DOHH2 (cell line): ENCODE data around the gene PCCA.

Experiments
- H3F3A ChIP-seq: fragments of 200-600 bp; sonication (generic), shearing (Covaris generic); 2 replicates; pipeline ENCODE4 v1.6.0; 2016; ENCODE audit warnings: antibody characterized with exemption, mild to moderate bottlenecking; ENCODE audit not compliant: control insufficient read depth, insufficient read depth
- H3K27ac ChIP-seq: fragments of 200-600 bp; sonication (generic); 2 replicates; pipeline ENCODE4 v1.5.1; 2014; ENCODE audit warnings: low read depth, mild to moderate bottlenecking, low read length, moderate library complexity
- H3K27me3 ChIP-seq: fragments of 200-600 bp; sonication (generic); 2 replicates; pipeline ENCODE4 v1.6.1; 2014; ENCODE audit warnings: mild to moderate bottlenecking, low read length, mixed read lengths; ENCODE audit not compliant: control insufficient read depth
- H3K36me3 ChIP-seq: fragments of 200-600 bp; sonication (generic); 2 replicates; pipeline ENCODE4 v1.6.1; 2014; ENCODE audit warnings: mild to moderate bottlenecking, low read length, moderate library complexity, mixed read lengths; ENCODE audit not compliant: control insufficient read depth
- H3K4me1 ChIP-seq: fragments of 200-600 bp; sonication (generic); 2 replicates; pipeline ENCODE4 v1.6.1; 2014; ENCODE audit warnings: mild to moderate bottlenecking, low read length, mixed read lengths; ENCODE audit not compliant: control insufficient read depth
- H3K4me2 ChIP-seq: fragments of 200-600 bp; sonication (generic); 2 replicates; pipeline ENCODE4 v1.6.0; 2014; ENCODE audit warnings: mild to moderate bottlenecking, low read length, moderate library complexity
- H3K4me3 ChIP-seq: fragments of 200-600 bp; sonication (generic); 2 replicates; pipeline ENCODE4 v1.5.1; 2014; ENCODE audit warnings: mild to moderate bottlenecking, low read length, mixed read lengths
- H3K79me2 ChIP-seq: fragments of 200-600 bp; sonication (generic); 2 replicates; pipeline ENCODE4 v1.6.1; 2014; ENCODE audit warnings: mild to moderate bottlenecking, low read length, mixed read lengths; ENCODE audit not compliant: control insufficient read depth
- H3K9me2 ChIP-seq: fragments of 200-600 bp; sonication (generic); replicated peaks from 2 replicates; pipeline ENCODE4 v1.6.1; 2014; ENCODE audit warnings: mild to moderate bottlenecking, low read length, mixed read lengths; ENCODE audit not compliant: control insufficient read depth
- H3K9me3 ChIP-seq: fragments of 200-600 bp; sonication (generic); 2 replicates; pipeline ENCODE4 v1.6.1; 2014; ENCODE audit warnings: antibody characterized with exemption, low read length, mixed read lengths; ENCODE audit not compliant: control insufficient read depth, insufficient read depth
- H4K20me1 ChIP-seq: fragments of 200-600 bp; sonication (generic); 2 replicates; pipeline ENCODE4 v1.6.0; 2014; ENCODE audit warnings: low read depth, mild to moderate bottlenecking, antibody characterized with exemption, low read length, moderate library complexity; ENCODE audit not compliant: control insufficient read depth, insufficient read depth
- CTCF ChIP-seq: fragments of 200-600 bp; sonication (generic); IDR thresholded peaks from one replicate; pipeline ENCODE4 v1.5.1; 2014; ENCODE audit warnings: antibody characterized with exemption, mild to moderate bottlenecking, low read depth, low read length; ENCODE audit not compliant: poor library complexity, severe bottlenecking
- EZH2phosphoT487 ChIP-seq: fragments of 200-600 bp; sonication (generic); IDR thresholded peaks from 2 replicates; pipeline ENCODE4 v1.6.1; 2017; ENCODE audit warnings: borderline replicate concordance, mild to moderate bottlenecking, antibody characterized with exemption, low read length, moderate library complexity, mixed read lengths

The PCCA gene

GRCh38 chr13:100532090-100532766 lies 443.3 kb downstream of the PCCA start:
- no peaks in the 10 kb centered on the region for H3K36me3 ChIP-seq

GRCh38 chr13:100532836-100533435 lies 444.0 kb downstream of the PCCA start:
- H3K27me3 ChIP-seq = no peaks in the 10 kb centered on the region
- H3K4me1 ChIP-seq = no peaks in the 10 kb centered on the region
- no peak overlapping the region for H3K4me2 ChIP-seq
- H3K27ac ChIP-seq = no peak overlapping the region
- no peaks in the 10 kb centered on the region for H3K9me2 ChIP-seq
- no peaks in the 10 kb centered on the region for H4K20me1 ChIP-seq
- TF ChIP-seq EZH2phosphoT487 (no peak), CTCF (no peak)
- no peaks in the 10 kb centered on the region for H3K36me3 ChIP-seq
- no peaks in the 10 kb centered on the region for H3K79me2 ChIP-seq
- H3K9me3 ChIP-seq = no peaks in the 10 kb centered on the region
- H3F3A ChIP-seq = no peaks in the 10 kb centered on the region
- no peak overlapping the region for H3K4me3 ChIP-seq

More at GRCh38 chr13:100532090-100532766, 443.3 kb downstream of the PCCA start:
- H3K79me2 ChIP-seq = no peaks in the 10 kb centered on the region
- no peaks in the 10 kb centered on the region for H3K27me3 ChIP-seq
- no peaks in the 10 kb centered on the region for H4K20me1 ChIP-seq
- H3K9me3 ChIP-seq = no peaks in the 10 kb centered on the region
- H3K4me2 ChIP-seq = no peak overlapping the region
- no peaks in the 10 kb centered on the region for H3F3A ChIP-seq
- H3K4me1 ChIP-seq = no peaks in the 10 kb centered on the region
- no peaks in the 10 kb centered on the region for H3K9me2 ChIP-seq
- H3K27ac ChIP-seq = no peak overlapping the region
- TF ChIP-seq EZH2phosphoT487 (no peak), CTCF (no peak)
- H3K4me3 ChIP-seq = no peak overlapping the region

- Histone ChIP-seq H3K4me1 (no peaks in the 10 kb centered on the region), H3K27me3 (no peaks in the 10 kb centered on the region), H3K27ac (no peak overlapping the region), H3F3A (no peaks in the 10 kb centered on the region), H3K4me3 (no peak overlapping the region), H3K36me3 (no peaks in the 10 kb centered on the region), H3K79me2 (no peaks in the 10 kb centered on the region), H3K9me3 (no peaks in the 10 kb centered on the region), H3K4me2 (no peak overlapping the region), H3K9me2 (no peaks in the 10 kb centered on the region), H4K20me1 (no peaks in the 10 kb centered on the region)
- no peak for TF ChIP-seq EZH2phosphoT487
- TF ChIP-seq CTCF = no peak
These were observed 444.7 kb downstream of the PCCA start for GRCh38 chr13:100533588-100534041.
